ENCODE data around the gene PARVG.

PARVG gene

GRCh38 chr22:44180706-44181032 lies at the start of gene PARVG:
Gene PARVG, plus strand, starts transcription at chr22:44180925. Its CDS starts 2,405 bp downstream, at chr22:44183330.
- peak; percentile 43 for DNase-seq

- no peak for DNase-seq
Measured at GRCh38 chr22:44131412-44131811, 49.3 kb upstream of the PARVG start.

- no peak for DNase-seq
Measured at GRCh38 chr22:44131989-44132685, 48.6 kb upstream of the PARVG start.

- no peak for DNase-seq
Measured at GRCh38 chr22:44132724-44133123, 48.0 kb upstream of the PARVG start.

GRCh38 chr22:44133161-44133560 lies 47.6 kb upstream of the PARVG start:
- no peak for DNase-seq

- peak; percentile 81 for DNase-seq
Measured at GRCh38 chr22:44133901-44134571, 46.7 kb upstream of the PARVG start.

- no peak for DNase-seq
Measured at GRCh38 chr22:44136112-44136511, 44.6 kb upstream of the PARVG start.

- no peak for DNase-seq
Measured at GRCh38 chr22:44136786-44137185, 43.9 kb upstream of the PARVG start.

GRCh38 chr22:44137415-44137814 lies 43.3 kb upstream of the PARVG start:
- no peak for DNase-seq

- no peak for DNase-seq
Measured at GRCh38 chr22:44139773-44140172, 41.0 kb upstream of the PARVG start.

- DNase-seq, result no peak
Measured at GRCh38 chr22:44142421-44143104, 38.2 kb upstream of the PARVG start.

GRCh38 chr22:44143105-44143474 lies 37.6 kb upstream of the PARVG start:
- no peak for DNase-seq

- no peak for DNase-seq
Measured at GRCh38 chr22:44143579-44143978, 37.1 kb upstream of the PARVG start.

- DNase-seq, result no peak
Measured at GRCh38 chr22:44144046-44144569, 36.6 kb upstream of the PARVG start.

GRCh38 chr22:44145544-44145943 lies 35.2 kb upstream of the PARVG start:
- DNase-seq, result no peak

- no peak for DNase-seq
Measured at GRCh38 chr22:44146088-44146861, 34.5 kb upstream of the PARVG start.

- no peak for DNase-seq
Measured at GRCh38 chr22:44147008-44147645, 33.6 kb upstream of the PARVG start.

- DNase-seq, result no peak
Measured at GRCh38 chr22:44147821-44148574, 32.7 kb upstream of the PARVG start.

- no peak for DNase-seq
Measured at GRCh38 chr22:44151676-44152075, 29.0 kb upstream of the PARVG start.

- no peak for DNase-seq
Measured at GRCh38 chr22:44153710-44154109, 27.0 kb upstream of the PARVG start.

GRCh38 chr22:44154436-44154942 lies 26.2 kb upstream of the PARVG start:
- DNase-seq, result no peak

- no peak for DNase-seq
Measured at GRCh38 chr22:44155115-44155514, 25.6 kb upstream of the PARVG start.
